ENCODE data around the gene SALL4.
"Not testable (repeated sequence)": the region's sequence is repeated elsewhere in the genome, so short reads cannot be mapped to it uniquely, and the experiment has no call there.

Gene SALL4

GRCh38 chr20:51766994-51767866 is 35.1 kb downstream of the SALL4 start:
- DNase-seq (ENCODE audit: low read depth in 2 of 2) = peak; percentile 1 to 8

- not testable (repeated sequence) for DNase-seq (ENCODE audit: low read depth in 2 of 2)
Measured at GRCh38 chr20:51765381-51765780, 36.9 kb downstream of the SALL4 start.

DNA sequence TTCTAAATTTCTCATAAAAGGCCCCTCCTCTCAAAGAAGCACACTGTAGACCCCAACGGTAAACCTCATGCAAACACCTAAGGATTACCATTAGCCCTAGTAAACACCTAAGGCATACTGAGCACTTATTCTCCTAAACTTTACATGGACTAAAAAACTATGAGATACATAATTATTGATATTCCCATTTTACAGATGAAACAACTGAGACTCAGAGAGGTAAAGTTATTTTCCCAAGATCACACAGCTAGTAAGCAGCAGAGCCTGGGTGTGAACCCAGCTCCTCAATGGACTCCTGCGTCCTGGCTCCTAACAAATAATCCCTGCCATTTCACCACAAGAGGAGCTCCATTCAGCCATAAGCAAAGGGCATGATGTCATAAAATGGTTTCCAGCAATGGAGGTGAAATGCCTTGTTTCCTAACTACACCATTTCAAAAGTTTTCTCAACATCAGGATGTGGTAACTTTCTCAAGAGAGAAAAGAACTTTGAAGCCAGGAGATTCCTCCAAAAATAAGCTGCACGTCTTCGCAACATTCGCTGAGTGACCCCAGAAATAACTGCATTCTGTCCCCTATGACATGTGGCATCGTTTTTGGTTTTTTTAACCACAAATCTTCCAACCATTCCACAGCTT is 38.2 kb downstream of the SALL4 start:
- DNase-seq (ENCODE audit: low read depth in 2 of 2) = no peak

- DNase-seq (ENCODE audit: low read depth in 2 of 2) = no peak
Measured at GRCh38 chr20:51760905-51761546, 41.3 kb downstream of the SALL4 start.

DNA sequence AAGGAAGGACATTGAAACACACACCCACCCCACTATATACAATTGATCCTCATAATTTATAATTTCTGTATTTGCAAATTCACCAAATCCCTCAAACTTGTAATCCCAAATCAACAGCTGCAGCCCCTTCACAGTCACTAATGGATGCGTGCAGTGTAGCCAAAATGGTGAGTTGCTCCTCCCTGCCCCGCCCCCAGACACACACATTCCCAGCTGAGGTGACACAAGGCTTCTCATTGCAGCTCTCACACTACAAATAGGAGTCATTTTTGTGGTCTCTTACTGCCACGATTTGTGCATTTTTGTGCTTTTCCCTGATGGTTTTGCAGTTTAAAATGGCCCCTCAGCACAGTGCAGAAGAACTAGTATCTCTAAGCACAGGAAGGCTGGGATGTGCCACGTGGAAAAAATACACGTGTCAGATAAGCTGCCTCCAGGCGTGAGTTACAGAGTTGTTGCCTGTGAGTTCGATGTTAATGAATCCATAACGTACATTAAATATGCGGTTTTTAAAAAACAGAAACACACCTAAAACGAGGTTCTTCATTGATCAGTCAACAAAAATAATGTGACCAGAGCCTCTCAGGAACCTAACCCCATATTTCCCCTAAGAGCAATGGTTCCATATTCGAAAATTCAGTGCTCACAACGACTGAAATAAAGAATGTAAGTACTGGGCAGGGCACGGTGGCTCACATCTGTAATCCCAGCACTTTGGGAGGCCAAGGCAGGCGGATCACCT is 42.4 kb downstream of the SALL4 start:
- no peak for DNase-seq (ENCODE audit: low read depth in 2 of 2)

GRCh38 chr20:51758978-51759544 is 43.3 kb downstream of the SALL4 start:
- no peak for DNase-seq (ENCODE audit: low read depth in 2 of 2)

DNA sequence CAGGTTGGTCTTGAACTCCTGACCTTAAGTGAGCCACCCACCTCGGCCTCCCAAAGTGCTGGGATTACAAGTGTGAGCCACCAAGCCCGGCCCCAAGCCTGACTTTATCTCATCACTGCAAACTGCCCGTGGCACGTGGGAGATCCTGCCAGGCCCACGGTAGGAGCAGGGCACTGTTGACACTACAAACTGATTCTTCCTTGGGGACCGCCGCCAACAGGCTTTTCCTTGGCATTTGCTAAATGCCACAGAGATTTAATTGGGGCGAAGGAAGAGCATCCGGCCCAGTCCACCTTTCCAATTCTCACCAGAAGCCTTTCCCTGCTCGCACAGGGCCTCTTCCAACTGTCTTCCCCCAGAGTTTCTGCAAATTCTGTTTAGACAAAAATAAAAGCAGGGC is 45.1 kb downstream of the SALL4 start:
- no peak for DNase-seq (ENCODE audit: low read depth in 2 of 2)

GRCh38 chr20:51756653-51757052 is 45.7 kb downstream of the SALL4 start:
- no peak for DNase-seq (ENCODE audit: low read depth in 2 of 2)

DNA sequence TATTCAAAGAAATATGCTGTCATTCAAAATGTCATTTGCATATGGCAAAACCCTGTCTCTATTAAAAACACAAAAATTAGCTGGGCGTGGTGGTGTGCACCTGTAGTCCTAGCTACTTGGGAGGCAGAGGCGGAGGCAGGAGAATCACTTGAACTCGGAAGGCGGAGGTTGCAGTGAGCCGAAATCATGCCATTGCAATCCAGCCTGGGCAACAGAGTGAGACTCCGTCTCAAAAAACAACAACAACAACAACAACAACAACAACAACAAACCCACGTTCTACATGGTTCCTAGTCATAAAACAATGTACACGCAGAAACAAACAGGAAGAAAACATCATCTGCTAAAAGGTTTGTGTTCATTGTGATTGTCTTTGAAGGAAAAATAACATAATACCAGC is 49.1 kb downstream of the SALL4 start:
- not testable (repeated sequence) for DNase-seq (ENCODE audit: low read depth in 2 of 2)

DNA sequence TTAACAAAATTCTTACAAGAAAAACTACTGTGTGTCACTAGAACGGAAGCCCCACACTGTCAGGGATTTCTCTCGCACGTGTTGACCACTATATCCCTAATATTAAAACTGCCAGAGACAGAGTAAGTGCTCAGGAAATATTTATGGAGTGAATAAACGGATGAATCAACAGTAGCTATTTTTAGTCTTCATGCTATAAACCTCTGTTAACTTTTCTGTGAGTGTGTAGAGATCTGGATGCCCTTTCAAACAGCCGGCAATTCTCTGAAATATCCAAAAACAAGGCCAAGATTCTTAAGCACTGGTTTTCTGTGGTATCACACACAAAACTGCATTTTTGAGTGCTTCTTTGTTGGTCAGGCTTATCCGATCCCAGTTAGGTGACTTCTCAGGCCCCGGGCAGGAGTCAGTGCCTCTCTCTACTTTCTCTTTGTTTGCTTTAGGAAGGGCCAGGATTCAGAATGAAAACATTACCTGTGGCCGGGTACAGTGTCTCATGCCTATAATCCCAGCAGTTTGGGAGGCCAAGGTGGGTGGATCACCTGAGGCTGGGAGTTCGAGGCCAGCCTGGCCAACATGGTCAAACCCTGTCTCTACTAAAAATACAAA is 49.9 kb downstream of the SALL4 start:
- no peak for DNase-seq (ENCODE audit: low read depth in 2 of 2)

- DNase-seq (ENCODE audit: low read depth in 2 of 2) = no peak
Measured at GRCh38 chr20:51750770-51751388, 51.4 kb downstream of the SALL4 start.

DNA sequence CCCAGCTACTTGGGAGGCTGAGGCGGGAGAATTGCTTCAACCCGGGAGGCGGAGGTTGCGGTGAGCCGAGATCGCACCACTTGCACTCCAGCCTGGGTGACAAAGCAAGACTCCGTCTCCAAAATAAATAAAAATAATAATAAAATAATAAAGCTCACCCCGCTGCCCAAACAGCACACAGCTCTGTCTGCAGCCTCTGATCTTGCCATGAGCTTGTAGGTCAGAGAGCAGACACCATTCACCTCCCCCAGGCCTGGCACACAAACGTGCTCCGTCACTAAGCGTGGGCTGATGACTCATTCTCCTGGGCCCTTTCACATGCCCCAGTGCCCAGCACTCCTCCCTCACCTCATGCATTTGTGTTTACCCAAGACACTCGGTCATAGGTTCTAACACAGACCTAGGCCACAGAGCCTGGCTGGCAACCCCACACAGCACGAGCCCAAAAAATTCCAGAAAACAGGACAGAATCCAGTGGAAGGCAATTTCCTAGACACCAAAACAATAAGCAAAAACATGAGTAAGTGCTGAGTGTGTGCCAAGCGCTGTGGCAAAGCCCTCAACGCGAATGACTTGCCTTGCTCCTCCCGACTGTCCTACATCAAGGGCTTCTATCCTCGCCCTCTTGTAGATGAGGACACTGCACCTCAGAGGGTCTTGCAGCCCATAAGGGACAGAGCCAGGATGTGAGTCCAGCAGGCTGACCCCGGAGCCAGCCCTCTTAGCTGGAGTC is 52.1 kb downstream of the SALL4 start:
- DNase-seq (ENCODE audit: low read depth in 2 of 2) = no peak

- no peak for DNase-seq (ENCODE audit: low read depth in 2 of 2)
Measured at GRCh38 chr20:51749674-51750036, 52.7 kb downstream of the SALL4 start.

DNA sequence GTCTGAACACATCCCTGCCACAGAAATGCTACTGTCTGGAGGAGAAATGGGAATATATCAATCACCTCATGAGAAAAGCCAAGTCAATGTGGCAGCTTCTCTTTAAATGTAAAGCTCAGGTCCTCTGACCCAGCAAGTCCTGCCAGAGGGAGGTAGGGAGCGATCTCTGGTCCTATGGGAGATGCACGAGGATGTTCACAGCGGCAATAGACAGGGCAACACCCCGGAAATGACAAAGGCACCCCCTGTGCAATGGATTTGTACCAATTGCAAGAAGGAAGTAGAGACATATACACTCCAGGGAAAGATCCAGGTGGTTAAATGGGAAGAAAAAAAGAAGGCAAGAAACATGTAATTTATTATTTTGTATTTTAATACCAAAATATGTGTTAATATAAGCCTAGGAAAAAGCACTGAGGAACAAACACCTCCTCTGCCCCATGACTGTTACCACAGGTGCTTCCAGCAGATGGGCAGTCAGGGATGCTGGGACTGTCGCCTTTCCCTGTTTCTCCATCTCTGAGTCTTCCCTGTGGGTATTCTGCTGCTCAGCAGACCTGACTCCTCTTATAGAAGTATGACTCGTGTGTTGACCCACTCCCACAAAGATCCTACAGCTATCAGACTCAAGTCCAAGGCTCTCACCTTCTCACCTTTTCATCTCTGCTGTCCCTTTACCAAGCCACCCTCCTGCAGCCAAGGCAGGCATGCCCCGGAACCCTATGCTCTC is 55.0 kb downstream of the SALL4 start:
- DNase-seq (ENCODE audit: low read depth in 2 of 2) = no peak

DNA sequence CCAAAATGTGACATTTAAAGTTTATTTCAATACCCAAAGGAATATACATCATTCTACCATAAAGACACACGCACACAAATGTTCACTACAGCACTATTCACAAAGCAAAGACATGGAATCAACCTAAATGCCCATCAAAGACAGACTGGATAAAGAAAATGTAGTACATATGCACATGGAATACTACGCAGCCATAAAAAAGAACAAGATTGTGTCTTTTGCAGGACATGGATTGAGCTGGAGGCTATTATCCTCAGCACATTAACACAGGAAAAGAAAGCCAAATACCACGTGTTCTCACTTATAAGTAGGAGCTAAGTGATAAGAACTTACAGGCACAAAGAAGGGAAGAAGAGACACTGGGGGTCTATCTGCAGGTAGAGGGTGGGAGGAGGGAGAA is 56.5 kb downstream of the SALL4 start:
- no peak for DNase-seq (ENCODE audit: low read depth in 2 of 2)

DNA sequence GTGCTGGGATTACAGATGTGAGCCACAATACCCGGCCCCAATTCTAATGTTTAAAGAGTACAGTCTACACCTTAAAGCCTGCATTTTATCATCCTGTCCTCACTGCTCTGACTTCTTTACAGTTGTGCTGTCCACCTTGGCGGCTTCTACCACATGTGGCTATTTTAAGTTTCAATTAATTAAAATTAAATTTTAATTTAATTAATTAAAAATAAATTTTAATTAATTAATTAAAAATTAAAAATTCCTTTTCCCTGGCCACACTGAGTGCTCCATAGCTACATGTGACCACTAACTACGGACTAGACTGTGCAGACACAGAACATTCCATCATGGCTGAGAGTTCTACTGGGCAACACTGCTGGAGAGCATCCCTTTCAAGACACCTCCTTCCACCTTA is 61.5 kb downstream of the SALL4 start:
- DNase-seq (ENCODE audit: low read depth in 2 of 2) = no peak

DNA sequence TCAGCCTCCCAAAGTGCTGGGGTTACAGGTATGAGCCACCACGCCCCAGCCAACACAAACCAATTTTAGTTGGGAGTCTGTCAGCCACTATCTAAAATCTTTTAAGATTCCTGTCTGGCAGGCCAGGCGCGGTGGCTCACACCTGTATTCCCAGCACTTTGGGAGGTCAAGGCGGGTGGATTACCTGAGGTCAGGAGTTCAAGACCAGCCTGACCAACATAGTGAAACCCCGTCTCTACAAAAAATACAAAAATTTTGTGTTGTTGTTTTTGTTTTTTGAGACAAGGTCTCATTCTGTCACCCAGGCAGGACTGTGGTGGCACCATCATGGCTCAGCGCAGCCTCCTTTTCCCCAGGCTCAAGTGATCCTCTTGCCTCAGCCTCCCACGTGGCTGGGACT is 62.0 kb downstream of the SALL4 start:
- not testable (repeated sequence) for DNase-seq (ENCODE audit: low read depth in 2 of 2)

GRCh38 chr20:51739722-51740249 is 62.5 kb downstream of the SALL4 start:
- DNase-seq (ENCODE audit: low read depth in 2 of 2) = no peak

DNA sequence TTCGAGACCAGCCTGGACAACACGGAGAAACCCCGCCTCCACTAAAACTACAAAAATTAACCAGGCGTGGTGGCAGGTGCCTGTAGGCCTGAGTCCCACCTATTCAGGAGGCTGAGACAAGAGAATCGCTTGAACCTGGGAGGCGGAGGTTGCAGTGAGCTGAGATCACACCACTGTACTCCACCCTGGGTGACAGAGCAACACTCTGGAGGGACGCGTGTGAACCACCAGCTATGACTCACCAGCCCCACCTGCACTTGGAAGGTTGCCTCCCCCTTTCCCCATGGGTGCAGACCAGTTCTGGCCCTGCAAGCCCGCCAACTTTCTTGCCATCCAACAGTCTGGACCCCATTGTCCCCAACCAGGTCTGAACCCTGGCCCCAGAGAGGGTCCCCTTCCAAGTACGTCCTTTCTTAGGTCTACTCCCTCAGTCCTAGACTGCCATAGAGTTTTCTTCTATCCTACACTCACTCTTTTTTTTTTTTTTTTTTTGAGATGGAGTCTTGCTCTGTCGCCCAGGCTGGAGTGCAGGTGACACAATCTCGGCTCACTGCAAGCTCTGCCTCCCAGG is 63.4 kb downstream of the SALL4 start:
- DNase-seq (ENCODE audit: low read depth in 2 of 2) = no peak
